ENCODE data around the gene PCDHB16.
"Not testable (repeated sequence)": the region's sequence is repeated elsewhere in the genome, so short reads cannot be mapped to it uniquely, and the experiment has no call there.

PCDHB16 gene

GRCh38 chr5:141182248-141182647, at the start of gene PCDHB16:
TSS of gene PCDHB16 (plus strand) at chr5:141182387. CDS start at chr5:141182560, 173 bp downstream.
- peak; percentile 1 for DNase-seq

- peak; percentile 1 for DNase-seq
These were observed 47.0 kb upstream of the PCDHB16 start, which contains the start of gene PCDHB5 for GRCh38 chr5:141135030-141135717. TSS of gene PCDHB5 (plus strand) at chr5:141135206. CDS start at chr5:141135435, 229 bp downstream.

GRCh38 chr5:141135718-141136266, 46.4 kb upstream of the PCDHB16 start:
- no peak for DNase-seq

- not testable (repeated sequence) for DNase-seq
These were observed 44.8 kb upstream of the PCDHB16 start for GRCh38 chr5:141137346-141137745.

GRCh38 chr5:141149812-141150211, 32.4 kb upstream of the PCDHB16 start, which contains the start of gene PCDHB6:
TSS of gene PCDHB6 (plus strand) at chr5:141150057. CDS start at chr5:141150258, 201 bp downstream.
- no peak for DNase-seq

- DNase-seq, result no peak
These were observed 31.8 kb upstream of the PCDHB16 start for GRCh38 chr5:141150224-141150992.

GRCh38 chr5:141150993-141151325, 31.2 kb upstream of the PCDHB16 start:
- no peak for DNase-seq

- DNase-seq, result not testable (repeated sequence)
These were observed 30.6 kb upstream of the PCDHB16 start for GRCh38 chr5:141151632-141152031.

GRCh38 chr5:141152096-141152495, 30.1 kb upstream of the PCDHB16 start:
- DNase-seq, result not testable (repeated sequence)

- no peak for DNase-seq
These were observed 26.4 kb upstream of the PCDHB16 start for GRCh38 chr5:141155540-141156374.

GRCh38 chr5:141157356-141157755, 24.8 kb upstream of the PCDHB16 start:
- not testable (repeated sequence) for DNase-seq

GRCh38 chr5:141157901-141158300, 24.3 kb upstream of the PCDHB16 start:
- not testable (repeated sequence) for DNase-seq

GRCh38 chr5:141172381-141173204, 9.6 kb upstream of the PCDHB16 start, which contains the start of gene PCDHB7:
TSS of gene PCDHB7 (plus strand) at chr5:141172644. CDS start at chr5:141172836, 192 bp downstream.
- DNase-seq, result peak; percentile 21

- DNase-seq, result not testable (repeated sequence)
These were observed 7.7 kb upstream of the PCDHB16 start for GRCh38 chr5:141174291-141175104.

GRCh38 chr5:141175933-141176332, 6.3 kb upstream of the PCDHB16 start:
- no peak for DNase-seq

GRCh38 chr5:141177577-141178191, 4.5 kb upstream of the PCDHB16 start, which contains the start of gene PCDHB8:
TSS of gene PCDHB8 (plus strand) at chr5:141177790. CDS start at chr5:141178035, 245 bp downstream.
- DNase-seq, result not testable (repeated sequence)

- DNase-seq, result not testable (repeated sequence)
These were observed 2.8 kb upstream of the PCDHB16 start for GRCh38 chr5:141179371-141179770.

GRCh38 chr5:141179876-141180275, 2.3 kb upstream of the PCDHB16 start:
- not testable (repeated sequence) for DNase-seq

GRCh38 chr5:141180313-141180712, 1.9 kb upstream of the PCDHB16 start:
- DNase-seq, result no peak

All from fibroblast of upper back skin (primary cell).